Glomerular visceral epithelial cell (primary cell): ENCODE measurements around the gene CTSZ.
A peak's percentile ranks its signal among the peaks of the same experiment; 100 is the strongest.

Experiments used
- DNase-seq: peaks from one replicate; pipeline ENCODE4 v3.0.0-alpha.2; 2016; ENCODE audit errors: extremely low spot score

CTSZ gene

GRCh38 chr20:59031564-59032022, 24.5 kb upstream of the CTSZ start:
- DNase-seq: no peak

GRCh38 chr20:59030911-59031563, 24.0 kb upstream of the CTSZ start:
- DNase-seq: no peak

GRCh38 chr20:59028812-59029211, 21.8 kb upstream of the CTSZ start:
- DNase-seq: no peak

GRCh38 chr20:59027741-59028320, 20.8 kb upstream of the CTSZ start:
- DNase-seq: peak; percentile 62

GRCh38 chr20:59026904-59027740, 20.1 kb upstream of the CTSZ start:
- no peak for DNase-seq

- DNase-seq: no peak
These were observed 18.5 kb upstream of the CTSZ start for GRCh38 chr20:59025511-59025910.

- DNase-seq: no peak
These were observed 18.0 kb upstream of the CTSZ start for GRCh38 chr20:59025086-59025485.

GRCh38 chr20:59024111-59024530, 17.1 kb upstream of the CTSZ start:
- DNase-seq: no peak

GRCh38 chr20:59023616-59024015, 16.6 kb upstream of the CTSZ start:
- no peak for DNase-seq

GRCh38 chr20:59022754-59023153, 15.7 kb upstream of the CTSZ start:
- no peak for DNase-seq

GRCh38 chr20:59020938-59021551, 14.0 kb upstream of the CTSZ start:
- DNase-seq: peak; percentile 40

GRCh38 chr20:59019217-59019616, 12.2 kb upstream of the CTSZ start, which contains the start of gene TUBB1:
Gene TUBB1 (plus strand): TSS chr20:59019429. CDS start chr20:59019523, 94 bp downstream.
- DNase-seq: peak; percentile 79

- no peak for DNase-seq
These were observed 11.8 kb upstream of the CTSZ start for GRCh38 chr20:59018817-59019216.

- no peak for DNase-seq
These were observed 10.6 kb upstream of the CTSZ start for GRCh38 chr20:59017493-59018231.

GRCh38 chr20:59016795-59017492, 9.9 kb upstream of the CTSZ start:
- DNase-seq: no peak

GRCh38 chr20:59015812-59016711, 9.0 kb upstream of the CTSZ start:
- DNase-seq: no peak

GRCh38 chr20:59015411-59015810, 8.4 kb upstream of the CTSZ start:
- no peak for DNase-seq

GRCh38 chr20:59014680-59015389, 7.8 kb upstream of the CTSZ start:
- DNase-seq: no peak

- DNase-seq: no peak
These were observed 7.0 kb upstream of the CTSZ start for GRCh38 chr20:59013959-59014608.
